SKM-1 (cell line): ENCODE results near the gene CFC1.
"Not testable (repeated sequence)": the region's sequence is repeated elsewhere in the genome, so short reads cannot be mapped to it uniquely, and the experiment has no call there.

Experiments used
- DNase-seq: peaks from one replicate; lab custom pipeline; 2025; ENCODE audit not compliant: unreplicated experiment; lab: John Stamatoyannopoulos, UW

Gene CFC1

DNA sequence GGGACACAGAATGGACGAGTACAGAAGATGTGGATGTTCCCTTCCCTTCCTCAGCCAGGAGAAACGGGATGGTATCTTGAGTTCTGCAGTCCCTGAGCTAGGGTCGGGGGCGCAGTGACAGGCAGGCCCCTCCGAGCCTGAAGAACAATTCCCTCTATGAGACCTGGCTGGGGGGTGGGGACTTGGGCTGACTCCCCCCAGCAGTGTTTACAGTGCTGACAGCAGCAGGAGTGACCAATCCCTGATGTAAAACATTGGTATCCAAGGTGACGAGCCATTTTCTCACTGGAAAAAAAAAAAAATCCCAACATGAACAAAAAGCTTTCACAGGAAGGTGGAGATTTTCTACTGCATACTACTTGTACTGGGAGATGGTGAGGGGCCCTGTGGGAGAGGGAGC lies at the start of gene CFC1:
CFC1 (minus strand) TSS at position 183 of the 400 bp plus-strand sequence. CDS start 288 bp downstream, outside the sequence.
- not testable (repeated sequence) for DNase-seq

DNA sequence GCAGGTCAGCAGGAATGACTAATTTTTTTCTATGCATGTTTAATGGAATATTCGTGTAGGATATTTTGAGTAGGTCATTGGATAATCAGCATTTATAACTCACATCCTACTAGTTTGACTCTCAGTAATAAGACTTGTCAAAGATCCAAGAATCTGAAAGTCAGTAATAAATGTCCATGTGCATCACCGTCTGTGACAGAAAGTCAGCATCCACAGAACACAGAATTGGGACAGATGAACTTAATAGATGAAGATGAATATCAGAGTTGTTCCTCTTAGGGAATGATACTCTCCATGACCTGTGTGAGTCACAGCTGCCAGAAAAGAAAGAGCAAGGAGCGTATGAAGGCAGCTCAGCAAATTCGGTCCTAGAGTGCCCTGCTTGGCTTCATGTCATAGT lies 42.3 kb upstream of the CFC1 start:
- not testable (repeated sequence) for DNase-seq

DNA sequence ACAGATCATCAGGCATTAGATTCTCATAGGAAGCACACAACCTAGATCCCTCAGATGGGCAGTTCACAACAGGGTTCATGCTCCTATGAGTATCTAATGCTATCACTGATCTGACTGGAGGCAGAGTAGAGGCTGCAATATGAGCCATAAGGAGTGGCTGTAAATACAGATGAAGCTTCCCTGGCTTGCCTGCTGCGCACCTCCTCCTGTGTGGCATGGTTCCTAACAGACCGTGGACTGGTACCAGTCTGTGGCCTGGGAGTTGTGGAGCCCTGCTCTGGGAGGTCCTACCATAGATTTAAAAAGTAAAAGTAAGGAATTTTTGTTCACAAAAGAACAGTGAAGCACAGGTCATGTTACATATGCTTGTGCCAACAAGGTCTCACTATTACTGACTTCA lies 39.6 kb upstream of the CFC1 start:
- not testable (repeated sequence) for DNase-seq

DNA sequence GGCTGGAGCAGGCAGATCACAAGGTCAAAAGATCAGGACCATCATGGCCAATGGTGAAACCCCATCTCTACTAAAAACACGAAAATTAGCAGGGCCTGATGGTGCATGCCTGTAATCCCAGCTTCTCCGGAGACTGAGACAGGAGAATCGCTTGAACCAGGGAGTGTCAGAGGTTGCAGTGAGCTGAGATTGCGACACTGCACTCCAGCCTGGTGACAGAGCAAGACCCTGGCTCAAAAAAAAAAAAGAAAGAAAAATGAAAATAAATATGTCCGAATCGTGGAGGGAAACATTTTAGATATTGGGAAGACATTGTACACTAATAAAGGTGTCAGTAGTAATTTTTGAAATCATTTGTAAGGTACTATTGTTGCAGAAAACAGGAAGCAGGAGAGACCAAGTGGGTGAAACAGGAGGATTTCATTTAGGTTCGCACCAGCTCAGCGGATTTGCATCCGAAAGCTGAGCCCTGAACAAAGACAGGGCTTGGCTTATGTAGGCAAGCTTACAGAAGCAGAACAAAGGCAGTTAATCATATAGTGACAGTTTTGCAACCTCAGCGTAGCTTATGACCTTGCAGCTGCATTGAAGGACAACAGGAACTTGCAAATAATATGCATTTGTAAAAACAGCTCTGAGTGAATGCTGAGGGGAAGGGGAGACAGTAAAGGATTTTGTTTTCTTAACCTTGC lies 29.6 kb upstream of the CFC1 start:
- DNase-seq, result not testable (repeated sequence)

DNA sequence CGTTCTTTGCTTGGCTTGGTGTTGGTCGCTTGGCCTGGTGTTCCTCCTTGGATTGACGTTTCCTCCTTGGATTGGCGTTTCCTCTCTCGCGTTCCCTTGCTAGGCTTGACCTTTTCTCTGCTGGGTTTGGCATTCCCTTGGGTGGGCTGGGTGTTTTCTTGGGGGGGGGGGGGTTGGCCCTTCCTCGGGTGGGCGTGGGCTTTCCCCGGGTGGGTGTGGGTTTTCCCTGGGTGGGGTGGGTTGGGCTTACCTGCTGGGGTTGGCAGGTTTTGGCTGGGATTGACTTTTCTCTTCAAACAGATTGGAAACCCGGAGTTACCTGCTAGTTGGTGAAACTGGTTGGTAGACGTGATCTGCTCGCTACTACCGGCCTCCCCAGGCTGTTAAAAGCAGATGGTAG lies 11.8 kb upstream of the CFC1 start, which contains the start of gene POTEJ:
POTEJ (plus strand) TSS at position 301 of the 400 bp plus-strand sequence; CDS start at position 394, 93 bp downstream.
- not testable (repeated sequence) for DNase-seq

DNA sequence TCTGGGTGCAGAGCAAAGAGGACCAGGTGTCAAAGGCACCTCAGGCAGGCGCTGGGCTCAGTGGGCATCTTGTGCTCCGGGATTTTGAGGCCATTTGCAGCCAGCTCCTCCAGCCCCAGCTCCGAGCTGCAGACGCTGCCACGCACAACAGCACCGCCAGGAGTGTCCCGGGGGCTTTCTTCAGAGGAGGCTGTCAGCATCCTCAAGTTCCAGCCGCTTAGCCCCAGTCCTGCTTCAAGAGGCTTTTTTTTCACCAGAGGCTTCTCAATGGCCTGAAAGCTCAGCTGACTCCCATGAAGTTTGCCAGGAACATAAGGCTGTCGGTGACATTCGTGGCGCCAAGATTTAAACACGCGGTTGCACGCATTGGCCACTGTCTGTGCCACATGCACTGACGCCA lies 11.1 kb upstream of the CFC1 start:
- not testable (repeated sequence) for DNase-seq

DNA sequence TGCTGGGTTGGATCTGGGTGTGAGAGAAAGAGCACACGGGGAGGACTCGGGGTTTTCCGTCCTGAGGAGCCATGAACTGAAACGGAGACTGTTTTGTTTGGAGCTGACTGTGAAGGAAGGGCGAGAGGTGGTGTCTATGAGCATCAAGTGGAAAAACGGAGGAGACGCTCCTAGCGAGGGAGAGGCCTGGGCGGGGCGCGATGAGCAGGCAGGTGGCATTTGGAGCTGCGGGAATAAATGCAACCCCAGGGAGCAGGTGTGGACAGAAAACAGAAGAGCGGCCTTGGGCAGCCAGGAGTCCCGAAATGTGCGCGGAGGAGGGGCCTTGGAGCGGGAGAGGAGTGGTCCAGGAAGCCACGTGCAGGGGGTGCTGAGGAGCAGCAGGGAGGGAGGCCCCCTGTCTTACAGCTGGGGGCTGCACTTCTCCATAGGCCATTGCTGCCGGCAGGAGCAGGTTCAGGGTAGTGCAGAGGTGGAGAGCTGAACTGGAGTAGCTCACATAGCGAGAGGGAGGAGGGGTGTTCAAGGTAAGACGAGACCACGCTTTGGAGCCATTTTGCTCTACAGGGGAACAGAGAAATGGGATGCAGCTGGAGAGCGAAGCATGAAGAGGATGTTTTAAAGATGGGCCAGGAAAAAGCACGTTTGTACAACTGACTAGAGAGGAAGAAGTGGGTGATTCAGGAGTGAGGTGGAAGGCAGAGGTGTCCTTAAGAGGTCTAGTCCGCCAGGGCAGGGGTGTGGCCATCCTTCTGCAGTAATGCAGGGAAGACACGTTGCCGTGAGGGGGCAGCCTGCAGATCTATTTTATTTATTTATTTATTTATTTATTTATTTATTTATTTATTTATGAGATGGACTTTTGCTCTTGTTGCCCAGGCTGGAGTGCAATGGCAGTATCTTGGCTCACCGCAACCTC lies 9.9 kb upstream of the CFC1 start:
- not testable (repeated sequence) for DNase-seq

DNA sequence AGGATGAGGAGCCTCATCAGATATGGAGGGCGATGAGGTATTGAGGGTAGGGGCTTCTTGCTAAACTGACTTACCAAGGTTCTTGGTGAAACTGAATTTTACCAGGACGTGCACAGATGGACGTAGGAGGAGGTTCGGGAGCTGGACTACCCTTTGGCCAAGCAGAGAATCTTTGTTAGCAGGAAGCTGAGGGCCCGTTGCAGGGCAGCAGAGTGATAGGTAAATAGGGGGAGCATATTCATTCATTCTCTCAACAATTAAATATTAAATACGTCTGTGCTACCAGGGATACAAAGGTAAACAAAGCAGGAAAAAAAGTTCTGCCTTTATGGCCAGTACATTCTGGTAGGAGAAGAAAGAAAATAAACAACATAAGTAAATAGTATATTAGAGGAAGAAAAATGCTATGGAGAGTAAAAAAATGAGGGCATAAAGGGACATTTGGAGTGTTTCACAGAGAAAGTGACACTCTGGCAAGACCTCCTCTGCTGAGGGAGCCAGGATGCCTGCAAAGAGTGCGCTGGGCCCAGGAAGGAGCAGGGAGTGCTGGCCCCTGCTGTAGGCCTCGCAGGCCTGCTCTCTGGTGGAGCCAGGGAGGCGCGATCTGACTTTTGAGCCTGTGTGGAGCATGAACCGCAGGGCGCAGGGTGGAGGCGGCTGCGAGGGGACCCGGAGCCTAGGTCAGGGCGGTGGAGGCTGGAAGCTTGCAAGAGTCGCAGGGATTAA lies 9.1 kb upstream of the CFC1 start:
- DNase-seq, result not testable (repeated sequence)

DNA sequence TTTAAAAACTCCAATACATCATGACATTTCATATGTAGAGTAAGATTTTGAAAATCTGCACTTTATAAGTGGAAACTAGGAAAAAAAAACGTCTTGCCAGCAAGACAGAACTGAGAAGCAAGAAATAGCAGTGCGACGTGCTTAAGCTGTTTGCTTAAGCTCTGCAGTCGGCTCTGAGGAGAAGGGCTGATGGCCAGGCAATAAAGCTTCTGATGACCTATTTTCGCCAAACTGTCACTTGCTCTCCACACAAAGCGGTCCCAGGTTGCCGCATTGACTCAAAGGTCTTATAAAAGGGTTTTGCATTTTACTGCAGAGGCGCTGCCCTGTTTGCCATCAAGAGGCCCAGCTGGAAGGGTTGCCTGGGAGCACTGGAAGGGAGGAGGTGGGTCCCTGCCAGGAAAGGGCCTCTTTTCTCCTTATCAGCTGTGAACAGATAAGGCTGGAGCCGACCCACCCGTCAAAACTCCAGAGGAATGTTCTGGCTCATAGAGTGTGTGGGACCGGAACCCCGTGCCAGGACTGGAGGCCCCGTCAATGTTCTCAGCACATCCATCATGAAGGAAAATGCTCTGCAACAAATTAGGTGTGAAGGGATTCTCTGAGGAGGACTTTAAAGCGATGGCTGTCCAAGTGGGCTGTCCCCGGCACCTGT lies 2.4 kb upstream of the CFC1 start:
- not testable (repeated sequence) for DNase-seq

DNA sequence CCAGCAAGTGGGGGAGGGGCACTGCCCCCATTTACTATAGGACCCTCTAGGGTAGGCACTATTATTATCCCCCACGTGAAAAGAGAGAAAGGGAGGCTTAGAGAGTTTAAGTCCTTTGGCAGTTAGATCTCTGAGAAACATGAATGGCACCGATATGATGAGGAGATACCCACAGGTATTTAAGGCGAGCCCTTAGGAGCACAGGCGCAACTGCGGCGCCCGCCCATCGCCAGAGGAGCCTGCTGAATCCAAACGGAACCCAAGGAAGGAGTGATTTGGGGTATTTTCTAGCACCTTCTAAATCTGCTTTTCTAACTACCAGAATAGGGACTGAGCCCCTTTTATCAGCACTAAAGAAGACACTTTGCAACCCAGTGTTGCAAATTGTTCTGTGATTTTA lies 551 bp upstream of the CFC1 start:
- not testable (repeated sequence) for DNase-seq

DNA sequence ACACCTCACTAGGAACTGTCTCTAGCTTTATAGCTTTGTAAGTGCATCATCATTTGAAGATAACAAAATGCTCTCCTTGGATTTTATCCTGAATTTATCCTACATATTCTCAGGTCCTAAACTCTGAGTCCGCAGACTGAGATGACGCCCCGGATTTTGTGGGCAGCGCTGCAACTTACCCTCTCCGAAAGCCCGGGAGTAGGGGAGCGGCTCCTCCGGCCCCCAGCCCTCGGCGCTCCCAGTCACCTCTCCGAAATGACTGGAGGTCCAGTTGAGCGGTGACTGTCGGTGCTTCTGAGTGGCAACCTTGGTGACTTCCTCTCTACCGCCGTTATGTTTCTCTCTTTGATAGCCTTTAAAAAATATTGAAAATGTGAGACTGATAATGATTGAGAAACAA lies 912 bp downstream of the CFC1 start:
- not testable (repeated sequence) for DNase-seq

DNA sequence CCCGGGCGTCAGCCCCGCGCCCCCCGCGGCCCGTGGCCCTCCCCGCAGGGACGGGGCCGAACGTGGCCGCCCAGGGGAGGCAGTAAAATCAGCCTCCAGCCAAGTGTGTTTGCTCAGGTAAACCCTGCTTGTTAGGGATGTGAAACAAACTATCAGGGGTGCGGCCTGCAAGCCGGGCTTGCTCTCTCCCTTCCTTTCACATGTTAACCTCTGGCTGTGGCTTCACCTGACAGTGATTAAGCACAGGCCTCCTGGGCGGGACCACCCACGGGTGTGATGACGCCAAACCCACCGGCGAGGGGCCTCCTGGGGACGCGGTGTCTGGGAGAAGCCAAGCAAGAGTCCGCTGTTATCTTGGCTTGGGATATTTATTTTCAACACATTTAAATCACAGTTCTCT lies 1.4 kb downstream of the CFC1 start:
- not testable (repeated sequence) for DNase-seq

DNA sequence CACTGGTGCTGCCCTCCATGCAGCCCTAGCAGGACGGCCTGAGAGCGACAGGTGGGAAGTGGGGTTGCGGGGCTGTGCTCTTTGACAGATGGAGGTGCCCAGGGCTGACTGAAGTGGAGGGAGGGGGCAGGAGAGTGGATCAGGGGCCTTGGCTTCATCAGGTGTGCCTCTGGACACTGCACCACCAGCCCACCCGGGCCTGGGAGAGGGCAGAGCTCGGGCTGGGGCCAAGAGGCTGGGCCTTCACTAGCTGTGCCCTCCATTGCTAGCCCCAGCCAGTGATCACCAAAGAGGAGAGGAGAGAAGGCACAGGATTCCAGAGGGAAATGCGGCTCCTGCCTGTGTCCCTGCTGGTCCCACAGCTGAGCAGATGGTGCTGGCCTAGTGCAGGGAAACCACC lies 2.6 kb downstream of the CFC1 start:
- DNase-seq, result not testable (repeated sequence)

DNA sequence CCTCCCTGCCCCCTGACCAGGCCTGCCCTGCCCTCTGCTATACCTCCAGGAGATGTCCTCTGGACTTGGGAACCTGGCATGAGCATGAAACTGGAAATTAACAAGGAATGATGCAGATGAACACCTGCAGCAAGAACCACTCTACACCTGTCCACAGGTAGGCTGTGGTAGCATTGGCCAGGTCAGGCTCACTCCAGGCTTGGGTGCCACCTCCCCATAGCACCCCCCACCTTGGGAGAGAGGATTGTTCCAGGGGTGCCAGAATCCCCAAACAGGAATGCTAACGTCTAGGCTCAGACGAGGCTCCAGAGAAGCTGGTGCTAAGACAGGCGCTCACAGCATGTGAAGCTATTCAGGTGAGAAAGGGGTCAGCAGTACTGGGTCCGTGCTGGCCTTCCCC lies 5.4 kb downstream of the CFC1 start:
- DNase-seq, result not testable (repeated sequence)

DNA sequence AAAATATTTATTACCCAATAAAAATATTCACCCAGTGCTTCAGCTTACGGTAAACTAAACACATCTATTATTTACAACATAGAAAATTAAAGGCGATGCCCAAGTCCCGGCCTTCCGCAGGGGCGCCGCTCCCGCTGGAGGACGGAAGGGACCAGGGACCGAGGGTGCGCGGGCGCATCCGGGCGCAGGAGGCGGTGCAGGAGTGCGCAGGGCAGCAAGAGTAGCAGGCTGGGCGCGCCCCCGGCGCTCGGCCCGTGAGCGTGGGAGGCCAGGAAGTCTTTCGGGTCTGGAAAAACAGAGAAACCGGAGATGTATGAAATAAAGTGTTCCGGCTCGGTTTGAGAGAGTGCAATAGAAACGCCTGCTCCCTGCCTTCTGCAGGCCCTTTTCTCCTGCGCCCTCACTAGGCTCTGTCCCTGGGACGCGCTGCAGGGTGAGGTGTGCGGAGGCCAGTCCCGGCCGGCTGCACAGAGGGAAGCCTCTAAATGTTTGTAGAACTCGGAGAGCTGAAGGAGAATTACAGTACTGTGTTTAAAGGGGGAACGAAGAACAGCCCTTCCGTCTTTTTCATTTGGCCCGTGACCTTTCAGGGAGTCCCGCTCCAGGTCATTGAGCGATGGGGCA lies 6.5 kb downstream of the CFC1 start:
- DNase-seq, result not testable (repeated sequence)

DNA sequence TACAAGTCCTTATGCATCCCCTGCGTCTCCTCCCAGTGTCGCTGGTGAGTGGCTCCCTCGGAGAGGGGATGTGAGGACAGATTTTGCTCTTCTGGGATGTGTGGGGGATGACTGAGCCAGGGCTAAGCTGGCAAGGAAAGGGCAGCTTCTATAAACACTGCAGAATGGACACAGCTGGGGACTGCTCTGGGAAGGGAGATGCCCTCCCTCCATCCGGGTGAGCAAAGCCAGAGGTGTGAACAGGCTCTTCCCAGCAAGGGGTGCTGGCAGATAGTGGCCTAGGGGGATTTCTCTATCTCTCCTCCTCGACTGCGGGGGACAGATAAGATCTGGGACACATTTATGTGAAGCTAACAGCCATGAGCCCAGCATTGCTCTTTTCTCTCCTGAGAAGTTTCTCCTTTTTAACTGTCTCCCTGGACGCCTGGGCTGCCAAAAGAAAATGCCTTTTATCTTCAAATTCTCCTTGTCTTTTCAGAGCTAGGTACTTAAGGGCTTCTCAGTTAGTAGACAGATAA lies 8.5 kb downstream of the CFC1 start:
- DNase-seq, result not testable (repeated sequence)

DNA sequence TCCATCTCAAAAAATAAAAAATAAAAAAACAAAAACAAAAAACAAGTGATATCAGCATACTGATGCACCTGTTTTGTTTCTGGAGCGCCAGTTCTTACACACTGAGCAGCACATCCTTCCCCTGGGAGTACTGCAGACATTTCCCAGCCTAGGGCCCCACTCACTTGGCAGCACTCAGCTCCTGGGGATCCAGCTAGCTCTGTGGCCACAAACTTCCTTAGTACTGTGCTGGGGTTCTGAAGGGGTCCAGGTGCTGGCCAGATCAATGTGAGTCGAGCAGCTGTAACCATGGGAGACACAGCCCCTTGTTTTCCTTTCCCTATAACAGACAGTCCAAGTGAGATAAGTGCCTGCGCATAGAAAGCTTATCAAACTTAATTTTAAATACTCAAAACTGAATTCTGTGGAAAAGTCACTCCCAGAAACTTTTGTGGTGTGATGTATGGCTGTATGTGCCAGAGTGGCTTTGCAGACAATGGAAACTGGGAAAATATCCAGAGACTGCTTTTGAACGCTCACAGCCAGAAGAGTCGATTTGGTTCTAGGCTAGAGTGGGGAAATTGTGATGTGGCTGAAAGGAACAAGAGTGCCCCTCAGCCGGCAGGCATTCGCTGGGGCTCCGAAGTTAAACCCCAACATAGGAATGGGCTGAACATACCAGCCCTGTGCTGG lies 9.1 kb downstream of the CFC1 start:
- not testable (repeated sequence) for DNase-seq

DNA sequence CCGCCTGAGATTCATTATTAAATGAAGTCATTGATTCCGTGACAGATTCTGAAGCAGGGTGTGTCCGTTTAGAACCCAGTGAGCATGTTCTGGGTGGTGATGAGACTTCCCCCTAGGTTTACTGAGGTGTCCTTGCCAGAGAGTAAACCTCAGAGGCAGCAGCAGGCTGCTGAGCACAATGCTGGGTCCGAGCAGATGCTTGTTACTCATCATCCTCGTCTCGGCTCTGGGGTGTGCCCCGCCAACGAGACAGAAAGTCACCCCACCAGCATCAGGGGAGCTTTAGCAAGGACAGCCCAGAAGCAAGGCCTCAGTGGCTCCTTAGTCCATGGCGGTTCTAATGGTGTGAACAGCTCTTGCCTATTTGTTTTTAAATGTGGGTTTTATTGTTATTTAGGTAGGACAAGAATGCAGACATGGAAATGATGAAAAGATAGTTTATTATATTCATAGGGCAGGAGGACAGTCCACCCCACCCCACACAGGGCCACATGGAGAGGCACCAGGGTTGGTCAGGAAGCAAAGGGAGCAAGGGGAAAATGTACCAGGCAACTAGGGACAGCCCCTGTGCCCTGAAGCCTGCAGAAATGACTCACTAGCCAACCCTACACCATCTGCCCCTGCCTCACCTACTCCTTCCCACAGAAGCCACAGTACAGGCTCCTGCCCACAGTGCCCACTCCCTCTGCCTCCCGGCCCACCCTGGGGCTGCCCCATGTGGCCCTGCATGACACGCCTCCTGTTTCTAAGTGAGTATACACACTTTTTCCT lies 10.5 kb downstream of the CFC1 start:
- not testable (repeated sequence) for DNase-seq

DNA sequence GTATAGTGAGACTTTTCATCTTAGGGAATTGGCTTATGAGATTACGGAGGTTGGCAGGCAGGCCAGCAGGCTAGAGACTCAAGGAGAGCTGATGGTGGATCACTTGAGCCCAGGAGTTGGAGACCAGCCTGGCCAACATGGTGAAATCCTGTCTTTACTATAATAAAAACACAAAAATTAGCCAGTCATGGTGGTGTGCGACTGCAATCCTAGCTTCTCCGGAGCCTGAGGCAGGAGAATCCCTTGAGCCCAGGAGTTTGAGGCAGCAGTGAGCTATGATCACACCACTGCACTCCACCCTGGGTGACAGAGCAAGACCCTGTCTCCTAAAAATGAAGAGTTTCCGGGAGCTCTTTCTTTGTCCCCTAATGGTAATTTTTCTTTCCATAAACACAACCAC lies 14.6 kb downstream of the CFC1 start:
- DNase-seq, result not testable (repeated sequence)
